Breast epithelium (tissue), 4 donors: ENCODE results near the gene ZNRF3. TPM values are rescaled to one million over a fixed set of nuclear protein-coding genes. Genes with fewer than 3 reads are reported as not detected.
"Not testable (repeated sequence)": the region's sequence is repeated elsewhere in the genome, so short reads cannot be mapped to it uniquely, and the experiment has no call there.

Experiments used
- DNase-seq, 2 donors: peaks; one replicate each; pipeline ENCODE4 v3.0.0-alpha.2; 2019; ENCODE audit warnings: low spot score in 2 of 2
- H3K27ac ChIP-seq, 2 donors: fragments of 200-600 bp; sonication (generic) in 1 of 2; one replicate each; pipeline ENCODE4 v1.5.1; 2016 to 2019; ENCODE audit warnings: mild to moderate bottlenecking in 1 of 2
- H3K27me3 ChIP-seq, 2 donors: fragments of 200-600 bp; sonication (generic) in 1 of 2; one replicate each; pipeline versions ENCODE4 v1.5.1 to v1.6.0; 2017 to 2019; ENCODE audit warnings: control low read depth in 1 of 2, mild to moderate bottlenecking in 1 of 2
- H3K36me3 ChIP-seq: fragments of 200-600 bp; one replicate; pipeline ENCODE4 v1.5.1; 2019
- H3K4me1 ChIP-seq, 2 donors: fragments of 200-600 bp; sonication (generic); one replicate each; pipeline ENCODE4 v1.5.1; 2016 to 2019; ENCODE audit warnings: control low read depth in 1 of 2
- H3K4me3 ChIP-seq, 3 donors: fragments of 200-600 bp; sonication (generic); 1 replicate in 2 of 3; 2 replicates in 1 of 3; pipeline ENCODE4 v1.5.1; 2016 to 2019; ENCODE audit warnings: mild to moderate bottlenecking in 3 of 3, moderate library complexity in 2 of 3
- H3K9me3 ChIP-seq, 2 donors: fragments of 200-600 bp; sonication (generic) in 1 of 2; one replicate each; pipeline ENCODE4 v1.5.1; 2016 to 2019; ENCODE audit warnings: control low read depth in 1 of 2
- POLR2A ChIP-seq: fragments of 450-650 bp; IDR thresholded peaks from one replicate; pipeline ENCODE4 v1.6.1; 2016; ENCODE audit warnings: antibody characterized with exemption, mild to moderate bottlenecking, moderate library complexity
- POLR2AphosphoS5 ChIP-seq, 3 donors: sonication (generic); formaldehyde crosslinking; IDR thresholded peaks; one replicate each; pipeline ENCODE4 v1.6.1; 2017; ENCODE audit warnings: antibody characterized with exemption in 3 of 3
- intact Hi-C: fragments of 100-400 bp; cut with DNase I; formaldehyde crosslinking; loops from one replicate; pipeline ENCODE4 v1.15.1; 2023; ENCODE audit warnings: low total_unique reads
- total RNA-seq, 3 donors: library from RNA; depleted of rRNA; stranded (reverse); fragments of >200 nt; gene quantifications; one replicate each; pipeline ENCODE4 v1.1.0, GENCODE V29; 2016
- TF ChIP-seq, protein P1 (sequence below), 3 donors: fragments of 450-650 bp; IDR thresholded peaks; one replicate each; pipeline ENCODE4 v1.5.1; 2016 to 2017; ENCODE audit warnings: antibody characterized with exemption in 3 of 3, mild to moderate bottlenecking in 3 of 3, moderate library complexity in 3 of 3

Gene ZNRF3
- total RNA-seq, 3 donors from 2014 or later, result 6.9 to 7.9 (median 6.9) TPM

DNA sequence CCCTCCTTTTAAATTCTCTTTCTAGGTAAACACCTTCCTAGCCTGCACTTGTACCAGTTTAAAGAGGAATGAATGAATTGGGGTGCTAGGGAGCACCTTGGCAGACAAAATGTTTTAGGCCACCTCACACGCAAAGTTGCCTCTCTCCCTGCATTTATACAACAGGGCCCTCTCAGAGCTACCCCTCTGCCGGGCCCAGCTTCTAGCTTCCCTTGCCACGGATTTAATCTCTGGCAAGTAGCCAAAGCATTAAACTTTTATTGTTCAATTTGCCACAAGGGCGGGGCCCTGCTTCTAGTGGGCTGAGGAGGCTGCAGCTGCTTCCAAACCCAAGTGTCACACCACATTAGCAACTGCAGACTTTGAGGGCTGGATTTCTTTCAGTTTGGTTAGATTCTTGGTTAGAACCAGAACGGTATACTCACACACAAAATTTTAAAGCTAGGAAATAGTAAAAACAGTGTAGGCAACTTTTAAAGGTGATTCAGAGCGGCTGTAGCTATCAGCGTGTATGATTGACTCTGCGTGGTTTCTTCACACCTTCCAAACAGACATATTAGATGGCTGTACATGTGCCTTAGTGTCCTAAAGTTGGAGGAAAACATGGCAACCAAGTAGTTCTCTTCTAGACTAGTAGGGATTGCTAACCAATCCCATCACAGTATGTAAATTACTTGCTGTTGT lies 196.0 kb downstream of the ZNRF3 start:
- Histone ChIP-seq H3K27me3 (no peaks in the 10 kb centered on the region), H3K4me3 (no peak overlapping the region), H3K4me1 (peaks cover 3 to 14% of the 10 kb centered on the region in 2 donors), H3K36me3 (no peaks in the 10 kb centered on the region), H3K27ac (peak overlapping the region; percentile 51 to 68), H3K9me3 (no peaks in the 10 kb centered on the region)
- TF ChIP-seq, protein P1, sequence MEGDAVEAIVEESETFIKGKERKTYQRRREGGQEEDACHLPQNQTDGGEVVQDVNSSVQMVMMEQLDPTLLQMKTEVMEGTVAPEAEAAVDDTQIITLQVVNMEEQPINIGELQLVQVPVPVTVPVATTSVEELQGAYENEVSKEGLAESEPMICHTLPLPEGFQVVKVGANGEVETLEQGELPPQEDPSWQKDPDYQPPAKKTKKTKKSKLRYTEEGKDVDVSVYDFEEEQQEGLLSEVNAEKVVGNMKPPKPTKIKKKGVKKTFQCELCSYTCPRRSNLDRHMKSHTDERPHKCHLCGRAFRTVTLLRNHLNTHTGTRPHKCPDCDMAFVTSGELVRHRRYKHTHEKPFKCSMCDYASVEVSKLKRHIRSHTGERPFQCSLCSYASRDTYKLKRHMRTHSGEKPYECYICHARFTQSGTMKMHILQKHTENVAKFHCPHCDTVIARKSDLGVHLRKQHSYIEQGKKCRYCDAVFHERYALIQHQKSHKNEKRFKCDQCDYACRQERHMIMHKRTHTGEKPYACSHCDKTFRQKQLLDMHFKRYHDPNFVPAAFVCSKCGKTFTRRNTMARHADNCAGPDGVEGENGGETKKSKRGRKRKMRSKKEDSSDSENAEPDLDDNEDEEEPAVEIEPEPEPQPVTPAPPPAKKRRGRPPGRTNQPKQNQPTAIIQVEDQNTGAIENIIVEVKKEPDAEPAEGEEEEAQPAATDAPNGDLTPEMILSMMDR (IDR thresholded peaks at IDR 0.05), result no peak
- TF ChIP-seq POLR2A (no peak), POLR2AphosphoS5 (IDR thresholded peaks at IDR 0.05) (no peak)
- DNase-seq, result no peak
- intact Hi-C loops, result no loop called here

DNA sequence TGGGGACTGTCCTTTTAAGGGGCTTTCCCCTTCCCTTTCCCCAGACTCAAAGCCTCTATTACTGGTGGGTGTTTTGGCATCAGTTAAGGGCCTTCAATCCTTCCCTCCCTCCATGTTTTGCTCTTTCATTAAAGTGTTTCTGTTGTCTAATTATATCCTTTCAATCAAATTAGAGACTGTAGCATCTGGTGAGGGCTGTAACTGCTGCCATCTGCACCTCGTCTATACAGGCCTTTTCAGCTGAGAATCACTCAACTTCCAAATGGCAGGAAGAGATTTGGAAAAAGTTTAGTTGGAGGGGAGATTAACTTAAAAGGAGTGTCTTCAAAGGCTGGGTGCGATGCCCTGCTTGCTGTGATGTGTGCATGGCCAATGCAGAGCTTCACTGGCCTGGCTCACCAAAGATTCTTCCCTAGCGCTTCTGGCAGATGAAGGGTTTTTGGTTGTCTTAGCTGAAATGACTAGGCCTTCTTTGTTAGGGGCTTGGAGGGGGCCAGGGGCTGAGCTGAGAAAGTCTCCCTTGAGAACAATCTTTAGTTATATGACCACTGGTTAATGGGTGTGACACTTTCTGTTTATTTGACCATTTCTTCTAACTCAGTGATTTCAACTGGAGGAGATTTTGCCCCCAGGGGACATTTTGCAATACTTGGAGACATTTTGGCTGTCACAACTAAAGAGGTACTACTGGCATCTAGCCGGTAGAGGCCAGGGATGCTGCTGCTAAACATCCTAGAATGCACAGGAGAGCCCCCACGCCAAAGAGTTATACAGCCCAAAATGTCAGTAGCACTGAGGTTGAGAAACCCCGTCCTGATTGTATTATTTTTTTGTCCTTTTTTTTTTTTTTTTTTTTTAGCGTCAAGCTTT lies 197.0 kb downstream of the ZNRF3 start:
- peak overlapping the region in 1 of 2 donors; percentile 71 for H3K27ac ChIP-seq
- peak in 1 of 2 donors; percentile 61 for DNase-seq

DNA sequence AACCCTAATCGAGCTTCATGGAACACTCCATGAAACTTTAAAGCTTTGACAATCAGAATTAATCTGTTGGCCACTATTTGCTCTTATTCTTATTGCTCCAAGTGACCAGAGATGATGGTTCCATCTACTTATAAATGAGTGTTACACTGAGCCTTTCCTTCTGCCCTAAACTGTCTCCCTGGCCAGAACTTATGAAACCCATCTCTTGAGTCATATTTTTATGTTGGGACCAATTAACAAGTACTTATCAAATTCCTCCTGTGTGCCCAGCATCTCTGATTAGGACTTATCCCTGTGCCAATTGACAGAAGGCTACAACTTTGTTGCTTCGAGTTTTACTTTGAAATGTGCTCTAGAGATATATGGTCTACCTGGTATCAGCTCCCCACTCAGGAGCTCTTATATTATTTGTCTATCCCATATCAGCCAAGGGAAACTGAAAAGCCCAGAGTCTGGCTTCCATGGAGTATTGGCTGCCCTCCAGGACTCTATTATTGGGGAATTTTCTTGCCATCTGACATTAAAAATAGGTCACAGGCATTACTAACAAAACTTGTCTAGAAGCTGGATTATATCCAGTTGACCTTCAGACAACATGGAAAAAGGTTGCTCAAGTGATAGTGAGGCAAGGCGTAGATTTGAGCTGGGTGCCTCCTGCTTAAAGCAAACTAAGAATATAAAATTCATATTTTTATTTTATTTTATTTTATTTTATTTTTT lies 198.3 kb downstream of the ZNRF3 start:
- intact Hi-C loops, result no loop called here
- H3K9me3 ChIP-seq, result no peaks in the 10 kb centered on the region
- peak overlapping the region in 1 of 2 donors; percentile 40 for H3K27ac ChIP-seq
- H3K36me3 ChIP-seq, result no peaks in the 10 kb centered on the region
- TF ChIP-seq POLR2A (no peak), POLR2AphosphoS5 (IDR thresholded peaks at IDR 0.05) (no peak)
- TF ChIP-seq, protein P1 (IDR thresholded peaks at IDR 0.05), result no peak
- no peak overlapping the region for H3K4me3 ChIP-seq
- DNase-seq, result no peak
- H3K27me3 ChIP-seq, result no peaks in the 10 kb centered on the region
- peaks cover 3 to 14% of the 10 kb centered on the region in 2 donors for H3K4me1 ChIP-seq

More for the DNA sequence above, 197.0 kb downstream of the ZNRF3 start:
- Histone ChIP-seq H3K4me3 (no peak overlapping the region), H3K4me1 (peaks cover 3 to 14% of the 10 kb centered on the region in 2 donors), H3K27me3 (no peaks in the 10 kb centered on the region), H3K9me3 (no peaks in the 10 kb centered on the region), H3K36me3 (no peaks in the 10 kb centered on the region)
- TF ChIP-seq, protein P1 (IDR thresholded peaks at IDR 0.05), result peak in 1 of 3 donors; percentile 26
- no peak for TF ChIP-seq POLR2A
- TF ChIP-seq POLR2AphosphoS5 (IDR thresholded peaks at IDR 0.05), result no peak
- intact Hi-C loops, result no loop called here

DNA sequence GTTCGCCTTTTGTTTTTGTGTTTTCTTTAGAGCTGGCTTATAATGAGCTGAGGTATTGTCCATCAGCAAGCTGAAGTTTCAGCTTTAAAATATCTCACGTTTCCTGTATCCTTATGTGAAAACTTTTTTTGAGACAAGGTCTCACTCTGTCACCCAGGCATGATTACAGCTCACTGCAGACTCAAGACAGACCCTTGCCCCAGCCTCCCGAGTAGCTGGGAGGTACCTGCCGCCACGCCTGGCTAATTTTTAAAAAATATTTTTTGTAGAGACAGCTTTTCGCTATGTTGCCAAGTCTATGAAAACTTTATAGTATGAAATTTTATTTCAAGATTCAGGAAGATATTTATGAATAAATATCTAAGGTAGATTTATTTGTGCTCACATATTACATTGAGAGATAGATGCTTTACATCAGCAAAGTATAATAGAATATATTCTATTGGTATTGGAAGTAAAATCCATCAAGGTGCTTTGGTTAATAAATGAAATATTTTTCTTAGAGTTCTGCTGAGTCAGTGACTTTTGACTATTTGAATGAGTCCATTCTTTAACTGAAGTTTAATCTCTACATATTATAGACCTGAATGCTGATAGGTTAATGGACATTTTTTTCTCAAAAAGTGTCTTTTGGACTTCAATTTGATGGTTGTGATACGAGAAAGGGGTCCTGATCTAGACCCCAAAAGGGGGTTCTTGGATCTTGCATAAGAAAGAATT lies 199.6 kb downstream of the ZNRF3 start:
- Histone ChIP-seq H3K27me3 (no peaks in the 10 kb centered on the region), H3K4me3 (no peak overlapping the region), H3K36me3 (no peaks in the 10 kb centered on the region), H3K4me1 (peaks cover 3 to 14% of the 10 kb centered on the region in 2 donors), H3K27ac (peak overlapping the region in 1 of 2 donors; percentile 40), H3K9me3 (no peaks in the 10 kb centered on the region)
- intact Hi-C loops, result no loop called here
- DNase-seq, result no peak
- TF ChIP-seq POLR2A (no peak), POLR2AphosphoS5 (IDR thresholded peaks at IDR 0.05) (no peak)
- TF ChIP-seq, protein P1 (IDR thresholded peaks at IDR 0.05), result no peak

DNA sequence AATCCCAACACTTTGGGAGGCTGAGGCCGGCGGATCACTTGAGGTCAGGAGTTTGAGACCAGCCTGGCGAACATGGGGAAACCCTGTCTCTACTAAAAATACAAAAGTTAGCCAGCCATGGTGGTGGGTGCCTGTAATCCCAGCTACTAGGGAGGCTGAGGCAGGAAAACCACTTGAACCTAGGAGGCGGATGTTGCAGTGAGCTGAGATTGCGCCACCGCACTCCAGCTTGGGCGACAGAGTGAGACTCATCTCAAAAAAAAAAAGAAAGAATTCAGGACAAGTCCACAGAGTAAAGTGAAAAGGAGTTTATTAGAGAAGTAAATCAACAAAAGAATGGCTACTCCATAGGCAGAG lies 200.2 kb downstream of the ZNRF3 start:
- H3K27me3 ChIP-seq, H3K9me3 ChIP-seq, H3K36me3 ChIP-seq, H3K4me3 ChIP-seq, DNase-seq, intact Hi-C loops: not testable (repeated sequence)
- H3K27ac ChIP-seq, result peak overlapping the region in 1 of 2 donors; percentile 21
- peaks cover 3 to 14% of the 10 kb centered on the region in 2 donors for H3K4me1 ChIP-seq
